CD4-positive, alpha-beta T cell (primary cell): ENCODE data around the gene SH3YL1. TPM values are rescaled to one million over a fixed set of nuclear protein-coding genes. Genes with fewer than 3 reads are reported as not detected.

Experiments used
- ATAC-seq: fragments of 200-7000 bp; cut with Tn5 transposase; one replicate; pipeline ENCODE4 v1.10.0; 2022; ENCODE audit warnings: mild to moderate bottlenecking; ENCODE audit not compliant: poor library complexity
- CTCF ChIA-PET: fragments of 350-600 bp; sonication (Branson Sonifier 250); formaldehyde crosslinking; loops from one replicate; lab custom pipeline; 2021; ENCODE audit warnings: antibody characterized with exemption, inconsistent platforms; lab: Charles Lee
- POLR2A ChIA-PET: fragments of 350-600 bp; sonication (Branson Sonifier 250); formaldehyde crosslinking; loops from one replicate; lab custom pipeline; 2021; ENCODE audit warnings: antibody characterized with exemption, inconsistent platforms; lab: Charles Lee
- DNase-seq, 14 experiments: peaks; one replicate each; pipeline ENCODE4 v3.0.0-alpha.2; 2013 to 2020; ENCODE audit warnings: mixed read lengths in 2 of 14
- H3K27ac ChIP-seq, 2 donors: one replicate each; pipeline versions ENCODE4 v1.5.1 to v1.7.0; 2013; ENCODE audit warnings: low read length in 2 of 2, low read depth in 1 of 2, mild to moderate bottlenecking in 1 of 2
- H3K27me3 ChIP-seq, 2 experiments: 1 replicate in 1 of 2; 2 replicates in 1 of 2; pipeline versions ENCODE4 v1.6.1 to v1.7.0; 2013; ENCODE audit warnings: low read length in 2 of 2, control low read depth in 1 of 2, mild to moderate bottlenecking in 1 of 2, moderate library complexity in 1 of 2; ENCODE audit not compliant: insufficient read depth in 2 of 2, control insufficient read depth in 1 of 2
- H3K36me3 ChIP-seq: one replicate; pipeline ENCODE4 v1.6.1; 2013; ENCODE audit warnings: low read length, control low read depth; ENCODE audit not compliant: insufficient read depth
- H3K4me1 ChIP-seq: one replicate; pipeline ENCODE4 v1.6.1; 2013; ENCODE audit warnings: low read length, control low read depth; ENCODE audit not compliant: insufficient read depth
- H3K4me3 ChIP-seq: one replicate; pipeline ENCODE4 v1.5.1; 2013; ENCODE audit warnings: mild to moderate bottlenecking, low read length, moderate library complexity
- H3K9me3 ChIP-seq, 2 experiments: 1 replicate in 1 of 2; 2 replicates in 1 of 2; pipeline versions ENCODE4 v1.6.1 to v1.7.0; 2013; ENCODE audit warnings: low read length in 2 of 2, mild to moderate bottlenecking in 2 of 2, control low read depth in 1 of 2, moderate library complexity in 1 of 2; ENCODE audit not compliant: control insufficient read depth in 1 of 2, insufficient read depth in 1 of 2
- H3K27ac Mint-ChIP-seq: one replicate; pipeline ENCODE4 v1.8.0; 2020; ENCODE audit warnings: mixed read lengths
- H3K27me3 Mint-ChIP-seq: one replicate; pipeline ENCODE4 v1.8.0; 2021; ENCODE audit warnings: mixed read lengths
- H3K36me3 Mint-ChIP-seq: one replicate; pipeline ENCODE4 v1.8.0; 2021; ENCODE audit warnings: low read depth, mixed read lengths
- H3K4me1 Mint-ChIP-seq: one replicate; pipeline ENCODE4 v1.8.0; 2021; ENCODE audit warnings: low read depth, mixed read lengths
- H3K4me3 Mint-ChIP-seq: one replicate; pipeline ENCODE4 v1.8.0; 2020; ENCODE audit warnings: mild to moderate bottlenecking, mixed read lengths
- H3K9me3 Mint-ChIP-seq: one replicate; pipeline ENCODE4 v1.8.0; 2020; ENCODE audit warnings: mixed read lengths
- CTCF ChIP-seq: fragments of 200-600 bp; IDR thresholded peaks from one replicate; pipeline ENCODE4 v1.8.0; 2022; ENCODE audit warnings: antibody characterized with exemption, mild to moderate bottlenecking
- intact Hi-C, 2 experiments: fragments of 100-400 bp; cut with DNase I in 1 of 2; cut with micrococcal nuclease in 1 of 2; formaldehyde crosslinking; loops; one replicate each; pipeline versions ENCODE4 v1.15.1 to v1.9.0; 2023 to 2025; cut with DNase I, micrococcal nuclease
- total RNA-seq, 174 experiments: library from RNA in 2 of 174; stranded (reverse) in 2 of 174; gene quantifications; one replicate each; pipeline ENCODE4 v1.2.3 and lab custom pipeline; 2021 to 2026

SH3YL1 gene
- total RNA-seq, 2 experiments from 2014 or later = 59.7 to 61.9 TPM

GRCh38 chr2:288758-289361 is 25.0 kb upstream of the SH3YL1 start:
- DNase-seq (no peak), ATAC-seq (no peak)
- no peaks in the 10 kb centered on the region for H3K36me3 Mint-ChIP-seq
- H3K4me3 Mint-ChIP-seq = no peak overlapping the region
- ChIA-PET POLR2A (interaction anchor here (1.6 kb wide), 1 partner anchor 113 kb away, joined by 3 read pairs; no protein-coding TSS in a partner anchor), CTCF (no interaction called here)
- Histone ChIP-seq H3K27me3 (peaks cover 39 to 42% of the 10 kb centered on the region in 2 experiments), H3K4me1 (peaks cover 17% of the 10 kb centered on the region), H3K27ac (no peak overlapping the region), H3K4me3 (peak overlapping the region; percentile 12), H3K9me3 (peaks cover 0 to 5% of the 10 kb centered on the region in 2 experiments), H3K36me3 (no peaks in the 10 kb centered on the region)
- H3K9me3 Mint-ChIP-seq = no peaks in the 10 kb centered on the region
- intact Hi-C loops = loop anchor here in 1 of 2 experiments (1.0 kb wide), 1 partner anchor 42 kb away; no protein-coding TSS in a partner anchor
- TF ChIP-seq CTCF = no peak
- peaks cover 16% of the 10 kb centered on the region for H3K4me1 Mint-ChIP-seq
- peaks cover 55% of the 10 kb centered on the region for H3K27me3 Mint-ChIP-seq
- no peak overlapping the region for H3K27ac Mint-ChIP-seq

GRCh38 chr2:287911-288757 is 24.3 kb upstream of the SH3YL1 start, which contains the start of gene ALKAL2:
Gene ALKAL2 (minus strand): TSS chr2:288091. CDS start chr2:287835, 256 bp downstream.
- no peaks in the 10 kb centered on the region for H3K9me3 Mint-ChIP-seq
- intact Hi-C loops = no loop called here
- ChIA-PET CTCF (no interaction called here), POLR2A (interaction anchor here (0.9 to 1.6 kb wide), 2 partner anchors 23 to 113 kb away, joined by 3 to 4 read pairs; no protein-coding TSS in a partner anchor)
- DNase-seq = peak in 1 of 14 experiments; percentile 16
- ATAC-seq = no peak
- no peak within 1 kb of the TSS for H3K4me3 Mint-ChIP-seq
- H3K27ac ChIP-seq = no peak within 1 kb of the TSS
- H3K27me3 Mint-ChIP-seq = peaks cover 53% of the 10 kb centered on the region
- H3K4me3 ChIP-seq = no peak within 1 kb of the TSS
- no peak for TF ChIP-seq CTCF
- peaks cover 16% of the 10 kb centered on the region for H3K4me1 Mint-ChIP-seq
- H3K36me3 ChIP-seq = no peaks in the 10 kb centered on the region
- H3K36me3 Mint-ChIP-seq = no peaks in the 10 kb centered on the region
- H3K27me3 ChIP-seq = peaks cover 39 to 42% of the 10 kb centered on the region in 2 experiments
- H3K9me3 ChIP-seq = peaks cover 0 to 5% of the 10 kb centered on the region in 2 experiments
- H3K4me1 ChIP-seq = peaks cover 17% of the 10 kb centered on the region
- no peak within 1 kb of the TSS for H3K27ac Mint-ChIP-seq

- peaks cover 16% of the 10 kb centered on the region for H3K4me1 Mint-ChIP-seq
- no peak for ATAC-seq
- DNase-seq = peak in 2 of 14 experiments; percentile 12 to 22
- H3K9me3 ChIP-seq = peaks cover 0 to 5% of the 10 kb centered on the region in 2 experiments
- intact Hi-C loops = no loop called here
- peaks cover 46% of the 10 kb centered on the region for H3K27me3 Mint-ChIP-seq
- CTCF ChIA-PET = no interaction called here
- POLR2A ChIA-PET = interaction anchor here (0.9 kb wide), 1 partner anchor 22 kb away, joined by 4 read pairs; no protein-coding TSS in a partner anchor
- no peak overlapping the region for H3K27ac Mint-ChIP-seq
- H3K27ac ChIP-seq = no peak overlapping the region
- no peak overlapping the region for H3K4me3 ChIP-seq
- no peaks in the 10 kb centered on the region for H3K9me3 Mint-ChIP-seq
- no peak for TF ChIP-seq CTCF
- H3K27me3 ChIP-seq = peaks cover 39 to 42% of the 10 kb centered on the region in 2 experiments
- peaks cover under 1% of the 10 kb centered on the region for H3K36me3 Mint-ChIP-seq
- H3K4me3 Mint-ChIP-seq = no peak overlapping the region
- peaks cover 17% of the 10 kb centered on the region for H3K4me1 ChIP-seq
- H3K36me3 ChIP-seq = no peaks in the 10 kb centered on the region
These were observed 23.6 kb upstream of the SH3YL1 start for GRCh38 chr2:287471-287885.
